NCI-H524 treated with DMSO at 0.1 percent for 48 hours (cell line): ENCODE data around the gene ATP6V0A1.
"Not testable (repeated sequence)": the region's sequence is repeated elsewhere in the genome, so short reads cannot be mapped to it uniquely, and the experiment has no call there.

Experiments
- DNase-seq: peaks from one replicate; lab custom pipeline; 2025; lab: John Stamatoyannopoulos, UW

ATP6V0A1 gene

DNA sequence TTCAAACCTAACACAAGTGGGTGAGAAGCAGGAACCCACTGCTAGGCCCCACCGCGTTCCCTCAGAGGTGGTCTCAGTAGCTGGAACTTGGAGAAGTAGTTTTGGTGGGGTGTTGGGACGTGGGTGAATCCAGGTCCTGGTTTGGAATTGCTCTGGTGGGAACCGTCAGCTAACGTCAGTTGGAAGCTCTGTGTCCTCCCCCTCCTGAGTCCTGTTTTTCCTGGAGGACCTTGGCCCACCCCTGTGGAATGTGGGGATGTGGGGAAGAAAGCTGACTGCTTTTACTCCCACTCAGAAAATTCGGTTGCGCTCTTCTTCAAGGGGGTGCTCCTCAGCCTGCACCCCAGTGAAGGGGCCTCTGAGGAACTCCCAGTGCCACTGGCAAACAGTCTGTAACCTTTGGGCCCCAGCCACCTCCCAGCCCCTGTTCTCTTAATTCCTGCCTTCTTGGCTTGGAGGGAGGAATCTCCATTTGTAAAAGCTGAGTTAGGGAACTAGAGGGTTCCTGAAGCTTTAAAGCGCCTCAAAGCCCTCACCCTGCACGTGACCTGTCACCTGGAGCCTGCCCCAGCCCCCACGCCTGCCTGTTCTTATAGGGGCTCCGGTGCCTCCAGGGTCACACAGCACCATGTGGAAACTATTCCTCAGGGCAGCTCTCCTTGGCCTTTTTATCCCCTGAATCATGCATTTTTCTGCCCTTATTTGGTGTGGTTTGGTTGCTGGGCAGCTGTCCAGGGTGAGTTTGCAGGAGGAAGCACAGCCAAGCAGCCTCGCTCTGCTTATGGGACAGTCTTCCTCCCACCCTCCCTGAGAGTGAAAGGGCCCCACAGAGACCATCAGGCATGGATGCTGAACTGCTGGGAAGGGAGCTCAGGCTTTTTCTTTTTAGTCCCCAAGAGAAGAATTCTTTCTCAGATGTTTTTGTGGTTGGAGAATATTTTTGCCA, 61.1 kb downstream of the ATP6V0A1 start:
- no peak for DNase-seq

DNA sequence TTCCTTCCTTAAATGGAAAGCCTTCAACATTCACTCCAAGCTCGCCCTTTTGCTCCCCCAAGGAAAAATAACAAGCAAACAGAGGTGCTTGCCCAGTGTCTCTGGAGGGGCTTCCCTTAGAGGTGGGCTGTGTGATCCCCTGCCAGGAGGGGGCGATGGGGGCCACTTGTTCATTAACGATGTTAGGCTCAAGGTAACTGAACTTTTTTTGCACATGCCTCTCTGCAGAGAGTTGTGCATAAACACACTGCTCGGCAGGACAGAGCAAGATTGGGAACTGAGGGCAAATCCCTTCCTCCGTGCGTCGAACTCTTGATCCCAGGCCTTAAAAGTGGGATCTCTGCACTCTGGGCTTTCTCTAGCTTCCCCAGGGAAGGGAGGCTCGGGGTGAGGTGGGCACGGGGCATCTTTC, 61.9 kb downstream of the ATP6V0A1 start:
- no peak for DNase-seq

DNA sequence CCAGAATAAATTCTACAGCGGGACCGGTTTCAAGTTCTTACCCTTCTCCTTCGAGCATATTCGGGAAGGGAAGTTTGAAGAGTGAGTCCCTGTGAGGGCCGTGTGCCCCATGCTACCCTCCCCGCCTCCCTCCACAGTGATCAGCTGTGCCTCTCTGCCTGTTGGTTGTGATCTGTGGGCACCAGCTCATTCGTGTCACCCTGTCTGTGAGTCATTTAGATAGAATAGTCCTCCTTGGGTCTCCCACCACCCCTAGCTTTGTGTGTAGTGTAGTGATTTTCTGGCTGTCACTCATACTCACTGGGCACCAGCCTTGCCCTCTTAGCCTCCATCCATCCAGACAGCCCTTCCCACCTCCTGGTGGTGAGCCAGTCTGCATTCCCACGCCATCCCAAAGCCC, 62.4 kb downstream of the ATP6V0A1 start:
- DNase-seq: no peak

DNA sequence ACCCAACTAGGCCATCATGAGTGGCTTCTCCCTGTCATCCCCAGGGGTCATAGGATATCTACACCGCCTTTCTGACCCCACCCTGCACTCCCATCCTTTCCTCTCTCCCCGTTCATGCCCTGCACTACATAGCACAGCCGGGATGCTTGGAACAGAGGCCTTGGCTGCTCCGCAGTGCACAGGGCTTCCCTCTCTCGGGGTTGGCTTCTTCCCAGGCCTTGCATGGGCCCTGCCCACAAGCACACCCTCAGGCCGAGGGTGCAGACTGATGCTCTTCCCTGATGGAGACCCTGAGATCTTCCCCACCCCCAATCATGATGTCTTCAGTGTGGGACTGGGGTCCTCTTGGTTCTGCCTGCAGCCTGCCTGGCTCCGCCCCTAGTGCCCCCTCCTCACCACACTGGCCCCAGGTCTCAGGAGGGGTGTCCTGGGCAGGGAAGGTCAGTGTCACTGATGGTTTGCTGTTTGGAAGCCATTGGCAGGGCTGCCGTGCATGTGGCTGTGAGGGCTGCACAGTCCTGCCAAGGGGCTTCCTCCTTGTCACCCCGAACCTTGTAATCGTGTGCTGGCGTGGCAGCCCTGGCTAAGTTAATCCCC, 63.1 kb downstream of the ATP6V0A1 start:
- no peak for DNase-seq

DNA sequence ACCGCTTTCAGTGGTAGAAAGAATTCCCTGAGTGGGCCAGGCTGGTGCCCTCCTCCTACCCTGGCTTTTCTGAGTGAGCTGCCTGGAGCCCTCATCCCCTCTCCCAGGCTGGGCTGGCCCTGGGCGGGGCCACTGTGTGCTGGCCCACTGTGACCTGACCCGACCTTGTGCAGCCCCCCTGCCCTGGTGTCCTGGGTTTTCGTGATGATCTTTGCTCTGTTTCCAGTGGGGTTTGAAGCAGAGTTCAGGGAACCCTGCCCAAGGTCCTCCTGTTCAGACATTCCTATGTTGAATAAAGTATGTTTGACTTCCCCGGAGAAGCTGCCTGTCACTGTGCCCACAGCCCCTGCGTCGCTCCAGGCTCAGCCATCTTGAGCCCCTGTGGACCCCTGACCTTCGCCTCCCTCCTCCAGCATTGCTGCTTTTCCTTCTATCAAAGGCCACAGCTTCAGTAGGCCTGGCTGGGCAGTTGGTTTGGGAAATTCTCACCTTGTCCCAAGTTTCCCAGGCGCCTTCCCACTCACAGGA, 63.6 kb downstream of the ATP6V0A1 start:
- DNase-seq: no peak

DNA sequence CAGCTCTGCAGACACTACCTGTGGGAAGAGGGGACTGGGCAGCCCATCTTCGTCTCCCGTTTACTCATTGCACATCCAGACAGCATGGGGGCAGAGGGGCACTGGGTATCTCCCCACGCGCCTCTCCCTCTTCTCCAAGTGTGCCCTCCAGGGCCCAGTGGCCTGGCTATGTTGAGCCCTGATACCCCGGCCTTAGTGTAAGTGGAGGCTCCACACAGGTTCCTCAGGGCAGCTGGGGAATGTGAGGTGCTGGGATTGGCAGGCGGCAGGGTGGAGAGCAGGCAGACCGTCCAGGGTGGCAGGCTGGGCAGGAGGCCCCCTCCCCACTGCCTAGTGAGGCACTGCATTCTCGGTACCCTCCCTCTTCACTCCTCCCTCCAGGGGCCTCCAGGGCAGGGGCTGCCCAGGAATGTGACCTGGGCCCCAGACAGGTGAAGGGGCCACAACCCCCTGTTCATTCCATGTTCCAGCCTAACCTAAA, 64.2 kb downstream of the ATP6V0A1 start:
- no peak for DNase-seq

DNA sequence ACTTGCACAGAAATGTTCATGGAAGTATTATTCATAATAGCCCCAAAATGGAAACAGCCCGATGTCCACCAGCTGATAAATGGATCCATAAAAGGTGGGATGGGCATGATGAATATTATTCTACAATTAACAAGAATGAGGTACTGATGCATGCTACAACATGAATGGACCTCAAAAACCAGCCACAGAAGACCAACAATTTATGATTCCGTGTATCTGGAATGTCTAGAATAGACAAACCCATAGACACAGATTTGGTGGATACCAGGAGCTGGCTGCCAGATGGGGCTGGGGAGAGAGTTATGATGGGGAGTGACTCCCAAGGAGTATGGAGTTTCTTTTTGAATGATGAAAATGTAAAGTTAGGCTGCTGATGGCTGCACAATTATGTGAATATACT, 66.5 kb downstream of the ATP6V0A1 start:
- DNase-seq: no peak

DNA sequence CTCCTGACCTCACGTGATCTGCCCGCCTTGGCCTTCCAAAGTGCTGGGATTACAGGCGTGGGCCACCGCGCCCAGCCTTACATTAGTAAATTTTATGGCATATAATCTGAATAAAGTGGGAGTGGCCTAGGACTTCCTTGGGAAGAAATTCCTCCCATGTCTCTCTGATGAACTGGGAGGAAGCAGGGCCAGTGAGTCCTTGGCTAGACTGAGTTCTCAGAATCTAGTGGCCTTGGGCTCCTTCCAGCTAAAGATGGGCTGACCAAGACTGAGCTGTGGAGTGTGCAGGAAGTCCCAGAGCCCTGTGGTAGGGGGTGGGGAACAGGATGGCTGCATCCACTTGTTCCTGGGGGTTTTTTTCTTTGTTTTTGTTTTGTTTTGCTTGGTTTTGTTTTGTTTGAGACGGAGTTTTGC, 67.4 kb downstream of the ATP6V0A1 start:
- no peak for DNase-seq

DNA sequence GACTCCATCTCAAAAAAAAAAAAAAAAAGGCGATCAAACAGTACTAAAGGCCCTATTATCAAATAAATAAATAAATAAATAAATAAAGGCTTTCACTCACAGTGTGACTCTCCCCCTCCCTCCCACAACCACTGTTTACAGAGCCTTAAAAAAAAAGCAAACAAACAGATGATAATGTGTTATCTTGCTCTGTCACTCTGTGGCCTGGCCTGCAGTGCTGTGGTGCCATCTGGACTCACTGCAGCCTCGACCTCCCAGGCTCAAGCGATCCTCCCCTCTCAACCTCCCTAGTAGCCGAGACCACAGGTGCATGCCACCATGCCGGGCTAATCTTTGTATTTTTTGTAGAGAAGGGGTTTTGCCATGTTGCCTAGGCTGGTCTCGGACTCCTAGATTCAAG, 69.3 kb downstream of the ATP6V0A1 start:
- DNase-seq: no peak

DNA sequence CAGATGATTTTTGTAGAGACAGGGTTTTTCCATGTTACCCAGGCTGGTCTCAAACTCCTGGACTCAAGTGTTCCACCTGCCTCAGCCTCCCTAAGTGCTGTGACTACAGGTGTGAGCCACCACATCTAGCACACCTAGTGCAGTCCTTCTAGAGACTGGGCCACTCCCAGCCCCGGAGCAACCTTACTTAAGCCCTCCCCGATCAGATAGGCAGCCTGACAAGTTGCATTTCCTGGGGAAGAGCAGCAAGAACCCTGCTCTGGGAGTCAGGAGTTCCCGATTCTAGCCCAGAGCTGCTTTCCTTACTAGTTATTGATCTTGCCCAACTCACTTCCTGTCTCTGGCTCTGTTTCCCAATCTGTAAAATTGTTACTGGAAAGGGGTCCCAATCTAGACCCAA, 70.4 kb downstream of the ATP6V0A1 start:
- DNase-seq: no peak

DNA sequence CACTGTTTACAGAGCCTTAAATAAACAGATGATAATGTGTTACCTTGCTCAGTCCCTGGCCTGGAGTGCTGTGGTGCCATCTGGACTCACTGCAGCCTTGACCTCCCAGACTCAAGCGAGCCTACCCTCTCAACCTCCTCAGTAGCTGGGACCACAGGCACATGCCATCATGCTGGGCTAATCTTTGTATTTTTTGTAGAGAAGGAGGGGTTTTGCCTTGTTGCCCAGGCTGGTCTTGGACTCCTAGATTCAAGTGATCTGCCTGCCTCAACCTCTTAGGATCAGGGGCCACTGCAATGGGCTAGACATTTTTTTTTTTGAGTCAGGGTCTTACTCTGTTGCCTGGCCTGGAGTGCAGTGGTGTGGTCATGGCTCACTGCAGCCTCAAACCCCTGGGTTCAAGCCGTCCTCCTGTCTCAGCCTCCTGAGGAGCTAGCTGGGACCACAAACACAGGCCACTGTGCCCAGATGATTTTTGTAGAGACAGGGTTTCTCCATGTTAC, 72.3 kb downstream of the ATP6V0A1 start:
- no peak for DNase-seq

DNA sequence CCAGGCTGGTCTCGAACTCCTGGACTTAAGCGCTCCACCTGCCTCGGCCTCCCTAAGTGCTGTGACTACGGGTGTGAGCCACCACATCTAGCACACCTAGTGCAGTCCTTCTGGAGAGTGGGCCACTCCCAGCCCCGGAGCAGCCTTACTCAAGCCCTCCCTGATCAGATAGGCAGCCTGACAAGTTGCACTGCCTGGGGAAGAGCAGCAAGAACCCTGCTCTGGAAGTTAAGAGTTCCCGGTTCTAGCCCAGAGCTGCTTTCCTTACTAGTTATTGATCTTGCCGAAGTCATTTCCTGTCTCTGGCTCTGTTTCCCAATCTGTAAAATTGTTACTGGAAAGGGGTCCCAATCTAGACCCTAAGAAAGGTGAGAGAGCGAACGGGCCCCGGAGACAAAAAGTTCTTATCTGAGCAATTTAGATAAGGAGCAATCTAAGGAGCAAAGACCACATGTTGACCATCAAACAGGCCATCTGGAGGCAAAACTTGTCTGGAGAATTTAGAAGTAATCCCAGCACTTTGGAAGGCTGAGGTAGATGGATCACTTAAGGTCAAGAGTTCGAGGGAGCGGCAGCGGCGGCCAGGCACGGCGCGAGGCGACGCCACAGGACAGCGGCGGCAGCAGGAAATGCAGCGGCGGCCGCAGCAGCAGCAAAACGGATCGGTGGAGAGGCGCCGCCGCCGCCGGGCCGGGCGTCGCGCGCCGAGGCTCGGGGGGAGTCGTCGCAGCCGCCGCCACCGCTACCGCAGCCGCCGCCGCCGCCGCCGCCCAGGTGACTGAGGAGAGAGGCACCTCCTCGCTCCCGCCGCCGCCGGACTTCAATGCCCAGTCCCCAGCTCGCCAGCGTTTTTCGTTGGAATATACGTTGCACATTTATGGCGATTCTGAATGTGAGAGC, 73.0 kb downstream of the ATP6V0A1 start:
- no peak for DNase-seq

DNA sequence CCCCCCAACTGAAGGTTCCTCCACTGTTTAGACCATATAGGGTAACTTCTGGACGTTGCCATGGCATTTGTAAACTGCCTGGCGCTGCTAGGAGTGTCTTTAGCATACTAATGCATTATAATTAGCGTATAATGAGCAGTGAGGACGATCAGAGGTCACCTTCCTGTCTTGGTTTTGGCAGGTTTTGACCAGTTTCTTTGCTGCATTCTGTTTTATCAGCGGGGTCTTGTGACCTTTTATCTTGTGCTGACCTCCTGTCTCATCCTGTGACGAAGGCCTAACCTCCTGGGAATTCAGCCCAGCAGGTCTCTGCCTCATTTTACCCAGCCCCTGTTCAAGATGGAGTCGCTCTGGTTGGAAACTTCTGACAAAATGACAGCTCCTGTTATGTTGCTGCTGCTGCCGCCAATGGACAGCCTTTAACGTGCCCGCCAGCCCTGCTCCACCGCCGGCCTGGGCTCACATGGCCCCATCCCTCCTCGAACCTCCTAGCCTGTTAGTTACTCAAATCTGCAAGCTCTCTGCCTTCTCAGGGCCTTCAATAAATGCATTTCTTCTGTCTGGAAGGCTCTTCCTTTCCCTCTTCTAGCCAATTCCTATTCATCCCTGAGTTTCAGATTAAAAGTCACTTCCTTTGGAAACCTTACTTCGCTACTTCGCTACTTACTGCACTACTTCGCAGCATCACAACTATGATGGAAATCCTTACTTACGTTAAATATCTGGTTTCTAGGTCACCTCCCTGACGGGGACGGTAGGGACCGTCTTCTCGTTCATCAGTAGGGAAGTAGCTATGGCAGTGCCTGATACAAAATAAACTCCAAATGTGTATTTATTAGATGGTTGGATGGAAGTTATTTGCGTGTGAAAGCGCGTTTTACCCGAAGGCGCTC, 76.7 kb downstream of the ATP6V0A1 start:
- no peak for DNase-seq

DNA sequence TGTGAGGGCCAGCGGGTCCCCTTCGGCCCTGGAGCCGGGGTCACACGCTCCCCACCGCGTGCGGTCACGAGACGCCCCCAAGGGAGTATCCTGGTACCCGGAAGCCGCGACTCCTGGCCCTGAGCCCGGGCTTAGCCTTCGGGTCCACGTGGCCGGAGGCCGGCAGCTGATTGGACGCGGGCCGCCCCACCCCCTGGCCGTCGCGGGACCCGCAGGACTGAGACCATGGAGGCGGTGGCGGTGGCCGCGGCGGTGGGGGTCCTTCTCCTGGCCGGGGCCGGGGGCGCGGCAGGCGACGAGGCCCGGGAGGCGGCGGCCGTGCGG, 77.3 kb downstream of the ATP6V0A1 start, which contains the start of gene NAGLU:
NAGLU (plus strand) TSS at position 194 of the 324 bp plus-strand sequence; CDS start at position 226, 32 bp downstream.
- DNase-seq: peak; percentile 51

DNA sequence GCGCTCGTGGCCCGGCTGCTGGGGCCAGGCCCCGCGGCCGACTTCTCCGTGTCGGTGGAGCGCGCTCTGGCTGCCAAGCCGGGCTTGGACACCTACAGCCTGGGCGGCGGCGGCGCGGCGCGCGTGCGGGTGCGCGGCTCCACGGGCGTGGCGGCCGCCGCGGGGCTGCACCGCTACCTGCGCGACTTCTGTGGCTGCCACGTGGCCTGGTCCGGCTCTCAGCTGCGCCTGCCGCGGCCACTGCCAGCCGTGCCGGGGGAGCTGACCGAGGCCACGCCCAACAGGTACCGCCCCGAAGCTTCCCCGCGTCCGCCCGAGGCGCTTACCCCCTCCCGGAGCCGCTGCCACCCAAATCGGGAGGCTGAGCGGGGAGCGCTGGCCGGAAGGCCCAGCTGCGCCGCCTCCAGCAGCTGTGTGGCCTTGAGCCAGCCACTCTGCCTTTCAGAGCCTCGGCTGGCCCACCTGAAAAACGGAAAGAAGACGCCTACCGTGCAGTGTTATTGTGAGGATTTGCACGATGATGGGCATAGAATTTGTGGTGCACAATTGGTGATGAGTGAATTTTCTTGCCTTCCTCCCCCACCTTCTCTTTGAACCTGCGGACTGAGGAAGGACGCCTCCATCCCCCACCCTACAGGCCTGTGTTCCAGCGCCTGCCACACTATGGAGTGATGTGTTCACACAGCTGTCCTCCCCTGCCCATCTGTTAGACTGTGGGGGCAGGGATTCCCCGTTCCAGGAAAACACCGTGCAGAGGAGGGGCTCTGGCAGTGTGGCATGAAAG, 77.9 kb downstream of the ATP6V0A1 start:
- peak; percentile 68 for DNase-seq

DNA sequence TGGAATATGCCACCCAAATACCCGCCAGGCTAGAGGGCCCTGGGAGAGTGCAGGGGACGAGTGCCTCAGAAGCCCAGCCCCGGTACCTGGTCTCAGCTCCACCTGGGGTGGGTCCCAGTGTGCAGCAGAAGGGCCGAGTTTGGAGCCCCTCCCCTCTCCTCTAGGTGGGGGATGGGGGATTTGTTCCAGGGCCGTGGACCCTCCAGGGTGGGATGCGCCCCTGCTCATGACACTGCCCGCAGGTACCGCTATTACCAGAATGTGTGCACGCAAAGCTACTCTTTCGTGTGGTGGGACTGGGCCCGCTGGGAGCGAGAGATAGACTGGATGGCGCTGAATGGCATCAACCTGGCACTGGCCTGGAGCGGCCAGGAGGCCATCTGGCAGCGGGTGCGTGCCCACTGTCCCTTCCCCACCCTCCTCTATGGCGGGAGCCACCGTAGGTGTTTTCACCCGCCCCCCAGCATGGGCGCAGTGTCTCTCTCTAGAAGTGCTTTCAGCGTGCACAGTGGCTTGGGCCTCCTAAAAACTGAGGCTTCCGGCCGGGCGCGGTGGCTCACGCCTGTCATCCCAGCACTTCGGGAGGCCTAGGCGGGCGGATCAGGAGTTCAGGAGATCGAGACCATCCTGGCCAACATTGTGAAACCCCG, 78.6 kb downstream of the ATP6V0A1 start:
- DNase-seq: no peak

DNA sequence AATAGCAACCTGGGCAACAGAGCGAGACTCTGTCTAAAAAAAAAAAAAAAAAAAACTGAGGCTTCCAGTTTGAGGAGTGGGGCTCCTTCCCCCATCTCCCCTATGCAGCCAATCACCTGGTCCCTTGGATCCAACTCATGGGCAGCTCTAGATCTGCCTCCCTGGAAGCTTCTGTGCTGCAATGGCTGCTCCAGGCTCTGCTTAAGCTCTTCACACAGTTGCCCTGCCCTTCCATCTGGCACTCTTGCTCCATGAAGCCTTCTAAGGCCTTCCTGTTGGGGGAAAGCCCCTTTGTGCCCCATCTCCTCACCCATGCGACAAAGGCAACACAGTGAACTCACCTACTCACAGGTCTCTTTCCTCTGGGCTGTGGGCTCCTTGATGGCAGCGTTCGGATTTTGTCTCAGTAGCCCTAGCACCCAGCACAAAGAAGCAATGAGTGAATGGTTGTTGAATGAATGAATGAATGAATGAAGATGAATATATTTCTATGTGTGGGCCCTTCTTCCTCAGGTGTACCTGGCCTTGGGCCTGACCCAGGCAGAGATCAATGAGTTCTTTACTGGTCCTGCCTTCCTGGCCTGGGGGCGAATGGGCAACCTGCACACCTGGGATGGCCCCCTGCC, 79.3 kb downstream of the ATP6V0A1 start:
- DNase-seq: no peak

DNA sequence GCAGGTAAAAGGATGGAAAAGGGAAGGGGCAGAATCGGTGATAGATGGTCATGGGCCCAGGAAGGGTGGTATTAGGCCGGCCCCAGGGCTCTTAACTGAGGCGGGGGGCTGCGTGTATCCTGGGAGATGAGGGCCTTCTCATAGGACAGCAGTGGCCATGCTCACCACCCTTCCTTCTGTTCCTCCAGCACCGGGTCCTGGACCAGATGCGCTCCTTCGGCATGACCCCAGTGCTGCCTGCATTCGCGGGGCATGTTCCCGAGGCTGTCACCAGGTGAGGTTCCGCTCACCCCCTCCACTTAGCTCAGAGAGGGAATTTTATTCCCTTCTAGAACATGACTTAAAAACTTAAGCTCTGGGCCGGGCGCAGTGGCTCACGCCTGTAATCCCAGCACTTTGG, 79.8 kb downstream of the ATP6V0A1 start:
- no peak for DNase-seq

DNA sequence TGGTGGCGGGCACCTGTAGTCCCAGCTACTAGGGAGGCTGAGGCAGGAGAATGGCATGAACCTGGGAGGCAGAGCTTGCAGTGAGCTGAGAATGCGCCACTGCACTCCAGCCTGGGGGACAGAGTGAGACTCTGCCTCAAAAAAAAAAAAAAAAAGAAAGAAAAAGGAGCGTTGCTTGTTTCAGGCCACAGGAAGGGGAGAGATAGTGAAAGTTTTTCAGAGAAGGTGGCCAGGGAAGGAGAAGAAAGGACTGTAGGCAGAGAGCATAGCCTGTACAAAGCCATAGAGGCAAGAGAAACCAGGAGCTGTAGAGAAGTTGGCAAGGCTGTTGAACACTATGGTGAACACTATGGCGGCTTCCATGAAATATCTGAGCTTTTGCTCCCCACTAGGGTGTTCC, 81.9 kb downstream of the ATP6V0A1 start:
- DNase-seq: not testable (repeated sequence)
